WI38 (cell line): Measurements from ENCODE around the gene VILL.
A peak's percentile ranks its signal among the peaks of the same experiment; 100 is the strongest.
"Not testable (repeated sequence)": the region's sequence is repeated elsewhere in the genome, so short reads cannot be mapped to it uniquely, and the experiment has no call there.

Experiments used
- H3K4me3 ChIP-seq: 2 replicates; pipeline ENCODE4 v1.5.1; 2011; ENCODE audit warnings: low read depth, mild to moderate bottlenecking, control low read depth, low read length
- TF ChIP-seq, protein P1 (sequence below): IDR thresholded peaks from 2 replicates; pipeline ENCODE4 v1.5.1; 2012; ENCODE audit warnings: low read depth, mild to moderate bottlenecking, control low read depth, low read length

Gene VILL

DNA sequence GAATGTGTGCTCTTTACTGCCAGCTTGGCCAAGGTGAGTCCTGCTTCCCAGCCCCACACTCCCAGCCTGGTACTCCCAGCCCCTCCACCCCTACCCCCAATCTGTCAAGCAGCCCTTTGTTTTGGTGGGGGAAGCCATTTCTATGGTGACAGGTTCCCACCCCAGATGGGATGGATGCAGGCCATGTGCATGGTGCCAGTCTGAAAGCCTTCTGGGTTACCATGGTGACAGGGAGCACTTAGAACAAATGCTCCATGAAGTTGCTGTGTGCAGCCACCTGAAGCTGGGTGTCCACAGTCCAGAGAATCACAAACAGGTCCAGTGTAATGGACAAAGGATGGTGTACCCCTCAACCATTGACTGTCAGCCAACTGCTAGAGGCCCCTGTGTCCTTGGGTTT is 19.1 kb upstream of the VILL start:
- TF ChIP-seq, protein P1, sequence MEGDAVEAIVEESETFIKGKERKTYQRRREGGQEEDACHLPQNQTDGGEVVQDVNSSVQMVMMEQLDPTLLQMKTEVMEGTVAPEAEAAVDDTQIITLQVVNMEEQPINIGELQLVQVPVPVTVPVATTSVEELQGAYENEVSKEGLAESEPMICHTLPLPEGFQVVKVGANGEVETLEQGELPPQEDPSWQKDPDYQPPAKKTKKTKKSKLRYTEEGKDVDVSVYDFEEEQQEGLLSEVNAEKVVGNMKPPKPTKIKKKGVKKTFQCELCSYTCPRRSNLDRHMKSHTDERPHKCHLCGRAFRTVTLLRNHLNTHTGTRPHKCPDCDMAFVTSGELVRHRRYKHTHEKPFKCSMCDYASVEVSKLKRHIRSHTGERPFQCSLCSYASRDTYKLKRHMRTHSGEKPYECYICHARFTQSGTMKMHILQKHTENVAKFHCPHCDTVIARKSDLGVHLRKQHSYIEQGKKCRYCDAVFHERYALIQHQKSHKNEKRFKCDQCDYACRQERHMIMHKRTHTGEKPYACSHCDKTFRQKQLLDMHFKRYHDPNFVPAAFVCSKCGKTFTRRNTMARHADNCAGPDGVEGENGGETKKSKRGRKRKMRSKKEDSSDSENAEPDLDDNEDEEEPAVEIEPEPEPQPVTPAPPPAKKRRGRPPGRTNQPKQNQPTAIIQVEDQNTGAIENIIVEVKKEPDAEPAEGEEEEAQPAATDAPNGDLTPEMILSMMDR: no peak
- no peak overlapping the region for H3K4me3 ChIP-seq

DNA sequence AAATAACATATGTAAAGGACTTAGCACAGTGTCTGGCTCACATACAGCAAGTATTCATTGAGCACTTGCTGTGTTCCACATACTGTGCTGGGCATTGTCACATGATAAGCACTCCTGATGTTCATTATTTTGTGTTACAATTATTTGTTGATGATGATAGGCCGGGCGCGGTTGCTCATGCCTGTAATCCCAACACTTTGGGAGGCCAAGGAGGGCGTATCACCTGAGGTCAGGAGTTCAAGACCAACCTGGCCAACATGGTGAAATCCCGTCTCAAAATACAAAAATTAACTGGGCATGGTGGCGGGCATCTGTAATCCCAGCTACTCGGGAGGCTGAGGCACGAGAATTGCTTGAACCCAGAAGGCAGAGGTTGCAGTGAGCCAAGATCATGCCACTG is 18.5 kb upstream of the VILL start:
- H3K4me3 ChIP-seq: not testable (repeated sequence)

DNA sequence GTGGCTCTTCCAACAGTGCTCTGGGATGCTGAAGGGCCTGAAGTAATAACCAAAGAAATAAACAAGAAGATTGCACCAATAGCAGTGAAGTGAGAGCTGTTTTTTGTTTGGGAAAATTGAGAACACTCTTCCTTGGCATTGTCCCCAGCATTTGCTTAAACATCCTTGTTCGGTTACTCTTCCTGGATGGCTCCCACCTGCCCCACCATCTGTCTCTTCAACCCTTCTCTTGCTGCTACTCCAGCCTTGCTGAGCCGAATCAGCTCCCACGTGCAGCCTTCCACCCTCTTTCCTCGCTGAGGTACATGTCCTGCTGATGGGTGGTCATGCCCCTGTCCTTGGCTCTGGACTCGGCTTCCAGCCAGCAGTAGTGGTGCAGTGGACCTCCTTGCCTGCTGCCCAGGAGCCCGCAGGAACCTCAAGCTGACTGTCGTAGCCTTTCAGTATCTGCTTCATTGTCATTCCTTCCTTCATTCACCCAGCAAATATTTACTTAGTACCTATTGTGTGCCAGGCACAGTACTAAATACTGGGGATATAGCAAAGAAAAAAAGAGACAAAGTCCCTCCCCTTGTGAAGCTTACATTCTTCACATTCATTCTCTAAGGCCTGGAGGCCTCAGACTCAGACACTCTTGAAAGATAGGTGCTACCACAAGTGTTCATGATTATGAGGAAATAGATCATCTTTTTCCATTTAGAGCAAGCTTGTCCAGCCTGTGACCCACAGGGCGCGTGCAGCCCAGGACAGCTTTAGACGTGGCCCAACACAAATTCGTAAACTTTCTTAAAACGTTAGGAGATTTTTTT is 17.1 kb upstream of the VILL start:
- TF ChIP-seq, protein P1: no peak
- H3K4me3 ChIP-seq: no peak overlapping the region

DNA sequence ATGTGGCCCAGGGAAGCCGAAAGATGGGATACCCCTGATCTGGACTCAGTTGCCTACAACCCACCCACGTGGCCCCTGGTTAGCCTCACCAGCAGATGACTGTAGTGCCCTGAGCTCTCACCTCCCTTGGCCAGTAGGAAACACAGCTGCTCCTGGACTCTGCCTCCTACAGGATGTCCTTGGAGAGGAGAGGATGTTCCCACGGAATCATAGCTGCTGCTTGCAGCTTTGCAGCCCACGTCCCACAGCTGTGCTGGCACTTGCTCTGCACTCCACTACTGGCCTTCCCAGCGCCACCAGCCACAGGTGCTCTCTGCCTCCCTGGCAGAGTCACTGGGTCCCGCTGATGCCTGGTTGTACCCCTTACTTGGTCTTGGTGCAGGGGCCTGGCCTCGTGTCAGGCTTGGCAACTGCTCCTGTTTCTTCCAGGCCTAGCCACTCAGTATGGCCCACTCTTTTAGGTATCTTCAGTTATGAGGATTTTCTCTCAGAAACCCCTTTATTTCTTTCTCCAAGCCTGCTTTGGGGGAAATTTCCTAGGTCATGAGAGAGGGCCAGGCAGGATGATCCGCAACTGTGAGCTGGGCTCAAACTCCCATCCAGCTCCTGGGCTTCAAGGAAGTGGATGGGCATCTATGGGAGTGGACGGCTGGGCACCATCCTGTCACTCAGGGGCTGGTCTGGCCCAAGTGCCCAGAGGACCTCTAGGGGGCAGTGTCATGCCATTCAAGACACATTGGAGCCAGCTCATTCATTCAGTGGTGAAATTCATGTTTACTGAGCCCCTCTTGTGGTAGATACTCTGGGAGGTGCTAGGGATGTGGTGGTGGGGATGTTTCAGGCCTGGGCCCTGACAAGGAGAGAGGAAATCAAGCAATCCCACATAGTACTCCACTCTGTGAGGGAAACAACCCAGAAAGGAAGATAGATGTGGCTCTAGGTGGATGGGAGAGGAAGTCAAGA is 16.2 kb upstream of the VILL start:
- no peak overlapping the region for H3K4me3 ChIP-seq
- TF ChIP-seq, protein P1: peak; percentile 75

DNA sequence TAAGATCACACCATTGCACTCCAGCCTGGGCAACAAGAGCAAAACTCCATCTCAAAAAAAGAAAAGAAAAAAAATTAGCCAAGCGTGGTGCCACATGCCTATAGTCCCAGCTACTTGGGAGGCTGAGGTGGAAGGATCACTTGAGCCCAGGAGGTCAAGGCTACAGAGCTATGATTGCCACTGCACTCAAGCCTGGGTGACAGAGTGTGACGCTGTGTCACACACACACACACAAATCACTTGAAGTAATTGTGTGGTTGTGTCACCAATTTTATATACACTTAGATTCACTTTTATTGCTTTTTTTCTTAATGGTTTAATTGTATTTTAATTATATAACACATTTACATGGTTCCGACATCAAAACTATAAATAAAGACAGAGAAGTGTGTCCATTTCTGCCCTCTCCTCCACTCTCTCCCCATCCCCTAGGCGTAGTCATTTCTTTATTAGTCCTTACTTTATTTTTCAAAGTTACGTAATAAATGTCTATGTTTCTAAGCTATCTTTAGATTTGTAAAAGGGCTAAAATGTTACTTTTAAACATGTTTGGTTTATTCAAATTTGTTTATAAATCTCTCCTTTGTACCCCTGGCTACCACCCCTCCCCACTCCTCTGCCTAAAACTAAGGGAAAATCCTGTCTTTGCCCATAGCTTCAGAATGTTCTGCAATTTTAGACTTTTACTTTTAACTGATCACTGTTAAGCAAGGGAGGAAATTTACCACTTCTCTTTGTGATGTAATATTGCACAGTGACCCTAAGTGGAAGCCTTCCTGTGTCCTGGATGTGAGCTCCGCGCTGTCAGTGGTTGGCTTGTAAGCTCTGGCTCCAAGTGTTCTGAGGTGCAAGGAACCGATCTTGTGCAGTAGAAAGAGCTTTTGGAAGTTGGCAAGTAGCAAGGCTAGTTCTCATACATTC is 10.8 kb upstream of the VILL start:
- TF ChIP-seq, protein P1: no peak

DNA sequence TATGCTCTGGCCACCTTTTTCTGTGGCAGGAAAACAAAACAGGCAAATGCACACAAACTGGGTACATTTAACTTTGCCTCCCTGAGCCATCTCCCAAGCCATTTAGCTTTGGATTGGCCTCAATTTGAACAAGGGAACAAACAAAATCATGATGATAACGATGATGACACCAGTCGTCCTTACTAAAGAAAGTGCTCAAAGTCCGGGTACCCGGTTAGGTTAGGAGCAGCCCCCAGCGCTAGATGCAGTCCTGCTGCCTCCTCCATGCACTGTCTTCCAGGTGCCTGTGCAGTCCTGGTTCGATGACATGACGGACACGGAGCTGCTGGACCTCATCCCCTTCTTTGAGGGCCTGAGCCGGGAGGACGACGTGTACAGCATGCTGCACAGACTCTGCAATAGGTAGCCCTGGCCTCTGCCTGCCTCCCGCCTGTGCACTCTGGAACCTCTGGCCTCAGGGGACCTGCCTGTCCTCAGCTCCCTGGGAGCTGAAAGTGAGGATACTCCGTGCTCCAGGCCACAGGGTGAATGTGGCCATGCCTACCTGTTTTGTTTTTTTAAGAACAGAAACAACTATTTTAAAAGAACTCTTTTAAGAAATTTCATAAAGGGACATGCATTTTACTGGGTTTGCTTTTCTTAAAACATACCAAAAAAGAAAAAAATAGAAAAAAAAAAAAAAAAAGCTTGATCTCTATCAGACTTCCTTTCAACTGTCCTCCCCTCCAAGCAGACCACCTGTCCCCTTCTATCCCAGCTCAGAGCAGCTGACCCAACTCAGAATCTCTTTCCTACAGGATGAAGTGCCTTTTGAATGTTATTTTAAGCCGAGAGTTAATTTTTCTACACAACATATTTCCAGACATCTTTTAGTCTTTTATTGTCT is 9.9 kb upstream of the VILL start:
- no peak overlapping the region for H3K4me3 ChIP-seq
- TF ChIP-seq, protein P1: no peak

More for the DNA sequence above, 10.8 kb upstream of the VILL start:
- no peak overlapping the region for H3K4me3 ChIP-seq
